GM19324 (cell line): ENCODE results near the gene NAALADL2.

Experiments
- ATAC-seq: cut with Tn5 transposase; IDR thresholded peaks from one replicate; pipeline ENCODE4 v1.9.1; 2021; ENCODE audit warnings: mild to moderate bottlenecking, moderate library complexity; ENCODE audit not compliant: unreplicated experiment, low FRiP score

NAALADL2 gene

GRCh38 chr3:175287361-175287963 is 428.3 kb downstream of the NAALADL2 start:
- ATAC-seq: no peak

GRCh38 chr3:175288621-175289020 is 429.5 kb downstream of the NAALADL2 start:
- no peak for ATAC-seq

- ATAC-seq: no peak
Measured at GRCh38 chr3:175294793-175295192, 435.7 kb downstream of the NAALADL2 start.

- no peak for ATAC-seq
Measured at GRCh38 chr3:175295248-175296130, 436.4 kb downstream of the NAALADL2 start.

DNA sequence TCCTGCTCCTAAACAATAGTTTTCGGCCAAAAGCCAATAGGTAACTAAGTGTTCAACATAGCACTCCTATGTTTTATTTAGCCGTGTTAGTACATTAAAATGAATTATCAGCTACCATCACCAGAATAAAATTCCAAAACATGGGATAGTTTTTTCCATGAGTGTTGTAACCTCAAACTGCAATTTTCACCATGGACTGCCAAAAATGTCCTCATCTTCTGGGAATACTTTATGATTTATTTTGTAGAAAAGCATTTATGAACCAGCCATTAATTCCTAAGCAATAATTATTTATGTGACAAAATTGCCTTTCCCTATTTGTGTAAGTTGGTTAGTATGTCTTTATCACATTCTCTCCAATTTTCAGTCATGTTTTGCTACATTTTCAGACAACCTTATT is 438.1 kb downstream of the NAALADL2 start:
- no peak for ATAC-seq

GRCh38 chr3:175301741-175302140 is 442.6 kb downstream of the NAALADL2 start:
- no peak for ATAC-seq

GRCh38 chr3:175304404-175304803 is 445.3 kb downstream of the NAALADL2 start:
- ATAC-seq: no peak

DNA sequence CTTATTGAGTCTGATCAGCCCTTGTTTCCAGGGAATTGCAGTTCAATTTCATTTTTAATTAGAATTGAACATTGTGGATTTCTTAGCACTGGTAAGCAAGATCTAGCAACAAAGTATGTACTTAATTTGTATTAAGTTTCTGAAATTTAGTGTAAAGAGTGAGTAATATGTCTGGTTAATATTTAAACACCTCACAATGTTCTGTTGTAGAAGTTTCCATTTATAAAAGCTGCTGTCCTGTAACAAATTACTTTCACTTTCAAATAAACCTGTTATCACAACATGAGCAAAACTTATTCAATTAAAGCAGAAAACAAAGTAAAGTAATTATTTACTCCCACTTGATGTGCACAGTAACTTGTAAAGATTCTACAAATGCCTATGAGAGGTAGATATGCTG is 448.5 kb downstream of the NAALADL2 start:
- ATAC-seq: no peak

DNA sequence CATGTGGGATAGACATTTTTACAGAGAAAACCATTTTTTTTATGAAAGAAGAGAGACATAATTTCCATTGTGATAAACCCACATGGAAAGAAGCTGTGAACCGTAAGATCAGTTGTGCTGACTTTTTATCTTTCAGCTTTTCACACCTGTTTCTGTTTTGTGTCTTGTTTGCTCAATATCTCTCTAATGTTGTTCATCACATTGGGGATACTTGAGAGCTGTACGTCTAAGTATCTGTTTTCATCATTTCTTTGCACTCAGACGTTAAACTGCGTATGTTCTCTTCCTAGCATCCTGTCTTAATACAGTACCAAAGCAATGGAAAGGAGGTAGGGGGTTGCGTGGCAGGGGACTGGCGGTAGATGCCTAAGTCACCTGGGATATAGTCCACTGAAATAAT is 449.0 kb downstream of the NAALADL2 start:
- ATAC-seq: no peak

GRCh38 chr3:175310046-175310445 is 450.9 kb downstream of the NAALADL2 start:
- no peak for ATAC-seq

GRCh38 chr3:175311404-175311803 is 452.3 kb downstream of the NAALADL2 start:
- no peak for ATAC-seq

DNA sequence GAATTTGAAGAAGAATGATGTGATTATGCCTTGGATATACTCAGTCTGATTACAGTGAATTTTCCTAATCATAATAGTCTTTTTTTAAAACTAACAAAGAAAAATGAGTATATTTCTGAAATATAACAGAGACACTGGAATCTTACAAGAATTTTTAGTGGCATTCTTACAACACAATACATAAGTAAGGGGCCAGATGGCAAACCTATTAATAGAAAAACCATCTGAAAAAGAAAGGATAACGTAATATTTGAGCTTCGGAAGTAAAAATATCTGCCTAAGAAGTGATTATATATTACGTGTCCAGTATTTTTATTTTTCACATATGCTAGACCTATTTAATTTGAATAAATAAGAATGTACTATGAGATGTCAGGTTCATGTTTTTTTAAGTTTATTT is 452.8 kb downstream of the NAALADL2 start:
- no peak for ATAC-seq

DNA sequence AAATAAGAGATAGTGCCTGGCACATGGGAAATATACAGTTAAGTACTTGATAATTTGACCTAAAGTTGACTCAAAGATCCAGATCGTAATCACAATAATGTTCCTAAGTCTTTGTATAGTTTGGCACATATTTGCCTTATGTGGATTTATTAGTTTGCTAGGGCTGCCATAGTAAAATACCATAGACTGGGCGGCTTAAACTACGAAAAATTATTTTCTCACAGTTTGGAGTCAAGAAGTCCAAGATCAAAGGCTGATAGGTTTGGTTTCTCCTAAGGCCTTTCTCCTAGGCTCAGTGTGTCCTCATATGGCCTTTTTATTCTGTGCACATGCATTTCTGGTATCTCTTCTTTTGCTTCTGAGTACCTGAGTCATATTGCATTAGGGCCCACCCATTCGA is 453.7 kb downstream of the NAALADL2 start:
- no peak for ATAC-seq

DNA sequence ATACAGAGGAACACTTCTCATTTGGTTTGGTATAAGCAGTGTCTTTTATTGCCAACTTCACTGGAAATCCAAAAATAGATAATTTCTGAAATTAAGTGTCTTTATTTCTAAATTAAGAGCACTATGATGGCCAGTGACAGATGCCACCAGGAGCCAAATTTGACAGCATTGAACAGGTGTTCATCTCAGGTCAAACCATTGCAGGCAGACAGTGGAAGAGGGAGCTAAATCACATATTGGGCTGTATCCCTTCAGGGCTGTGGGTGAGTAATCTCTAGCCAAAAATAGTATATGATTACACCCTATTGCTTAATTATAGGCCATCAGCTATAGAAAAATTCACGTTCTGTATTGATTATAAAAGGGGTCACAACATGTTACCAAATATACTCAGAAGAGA is 457.7 kb downstream of the NAALADL2 start:
- no peak for ATAC-seq

GRCh38 chr3:175325440-175325839 is 466.3 kb downstream of the NAALADL2 start:
- no peak for ATAC-seq

GRCh38 chr3:175326041-175326440 is 466.9 kb downstream of the NAALADL2 start:
- no peak for ATAC-seq

DNA sequence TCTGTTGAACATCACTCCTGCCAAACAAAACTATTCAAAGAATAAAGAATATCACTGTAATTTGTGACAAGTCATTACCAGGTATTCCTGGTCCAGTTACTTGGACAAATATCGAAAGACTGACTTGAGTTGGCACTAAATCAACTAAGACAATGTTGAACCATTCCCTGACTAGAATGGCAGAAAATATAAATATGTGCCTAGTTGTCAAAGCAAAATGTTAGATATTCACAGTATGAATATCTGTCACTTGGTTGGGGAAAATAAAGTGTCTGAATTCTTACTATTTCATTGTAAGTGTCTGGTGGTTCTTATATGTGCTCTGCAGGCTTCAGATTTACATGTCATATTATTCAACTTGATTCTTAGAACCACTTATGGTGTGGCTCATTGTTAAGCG is 470.2 kb downstream of the NAALADL2 start:
- ATAC-seq: no peak

DNA sequence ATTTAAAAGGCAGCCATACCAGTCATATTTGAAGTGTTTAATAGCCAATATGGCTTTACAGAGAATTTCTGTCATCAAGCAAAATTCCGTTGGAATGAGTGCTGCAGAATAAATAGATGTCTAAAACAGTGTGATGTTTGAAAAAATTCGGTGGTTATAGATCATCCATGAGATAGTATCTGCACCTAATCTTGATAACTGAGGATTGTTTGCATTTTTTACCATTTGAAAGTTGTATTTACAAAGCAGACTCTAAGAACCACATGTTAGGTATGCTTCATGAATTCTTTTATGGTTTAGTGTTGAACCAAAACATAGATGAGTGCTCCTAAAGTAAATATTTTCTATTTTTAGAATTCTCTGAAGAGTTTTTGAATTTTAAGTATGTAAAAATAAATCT is 476.1 kb downstream of the NAALADL2 start:
- no peak for ATAC-seq

DNA sequence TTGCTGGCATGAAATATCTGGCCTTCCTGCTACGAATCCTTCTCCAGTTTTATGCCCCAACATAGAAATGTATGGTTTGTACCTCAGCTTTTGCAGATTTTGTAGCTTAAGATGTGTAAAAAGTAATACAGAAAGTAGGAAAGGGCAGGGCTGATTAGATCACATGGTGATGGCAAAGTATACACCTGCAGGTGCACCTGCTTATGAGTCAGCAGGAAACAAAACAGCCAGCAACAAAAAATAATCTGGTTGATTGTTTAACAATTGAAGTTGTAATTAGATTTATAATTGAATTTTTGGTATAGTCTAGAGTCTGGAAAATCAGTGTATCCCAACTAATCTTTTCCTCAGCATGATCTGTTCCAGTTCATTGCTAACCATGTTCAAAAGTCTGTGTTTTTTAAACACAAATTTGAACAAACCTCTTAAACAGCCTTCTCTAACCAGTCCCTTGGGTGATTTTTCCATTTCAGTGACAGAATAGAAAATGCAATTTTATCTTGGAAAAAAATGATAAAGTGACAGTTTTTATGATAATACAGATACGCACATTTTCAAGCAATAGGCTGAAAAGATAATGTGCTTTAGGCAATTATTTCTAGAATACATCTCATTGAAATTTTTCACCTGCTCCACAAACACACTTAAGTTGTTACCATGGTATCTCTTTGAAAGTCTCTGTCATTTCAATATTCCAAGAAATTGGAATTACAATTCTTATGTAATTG is 477.4 kb downstream of the NAALADL2 start:
- ATAC-seq: no peak

DNA sequence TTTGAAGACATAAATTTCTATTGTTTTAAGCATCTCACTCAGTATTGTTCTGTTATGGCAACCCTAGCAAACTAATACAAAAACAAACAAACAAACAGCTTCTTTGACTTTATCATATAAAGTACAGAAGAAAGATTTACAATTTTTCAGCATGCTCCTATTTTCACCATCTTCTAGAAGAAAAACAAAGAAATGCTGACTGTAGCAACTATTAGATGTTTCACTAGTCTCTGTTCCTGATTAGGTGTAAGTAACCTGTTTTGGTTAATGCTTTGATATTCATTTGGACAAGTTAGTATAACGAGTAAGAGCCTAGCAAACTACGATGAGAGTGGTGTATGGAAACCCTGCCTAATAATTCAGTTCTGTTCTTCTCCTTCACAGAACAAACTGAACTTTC is 478.5 kb downstream of the NAALADL2 start:
- ATAC-seq: no peak

DNA sequence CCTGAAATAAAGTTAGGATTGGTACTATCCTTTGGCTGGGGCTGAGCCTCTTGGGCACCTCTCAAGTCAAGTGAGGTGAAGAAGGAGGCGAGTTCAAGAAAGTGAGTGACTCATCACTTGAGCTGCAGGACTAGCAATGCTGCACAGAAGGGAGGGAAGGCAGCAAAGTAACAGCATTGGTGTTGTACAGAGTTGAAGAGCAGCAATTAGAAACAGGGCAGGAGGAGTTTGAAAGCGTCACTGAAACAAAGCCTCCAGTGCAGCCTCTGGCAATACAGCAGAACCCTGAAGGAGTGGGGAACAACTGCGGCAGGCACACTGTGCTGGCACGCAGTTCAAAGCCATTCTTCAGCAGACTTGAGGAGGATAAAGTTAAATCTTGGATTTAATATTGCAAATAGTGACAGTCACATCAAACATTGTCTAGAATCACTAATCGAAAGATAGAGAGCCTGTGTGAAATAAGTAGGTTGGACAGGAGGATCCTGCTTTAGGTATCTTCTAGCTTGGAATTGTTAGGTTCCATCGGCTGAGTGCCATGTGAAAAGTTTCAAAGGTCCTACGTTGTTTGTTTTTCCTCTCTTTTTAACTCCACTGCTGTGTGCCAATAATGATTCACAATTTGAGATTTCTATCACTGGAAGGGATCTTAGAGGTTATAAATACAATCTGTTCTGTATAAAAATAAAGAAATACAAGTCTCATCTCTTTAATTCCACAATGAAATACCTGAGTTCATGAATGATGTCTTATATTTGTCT is 479.8 kb downstream of the NAALADL2 start:
- ATAC-seq: no peak
